HCT116 (cell line): Measurements from ENCODE around the gene WASL. TPM values are rescaled to one million over a fixed set of nuclear protein-coding genes. Genes with fewer than 3 reads are reported as not detected.

Experiments used
- ATAC-seq: fragments of 200-7000 bp; cut with Tn5 transposase; 2 replicates; pipeline ENCODE4 v1.9.1; 2020; ENCODE audit warnings: mild to moderate bottlenecking, moderate library complexity
- BruUV-seq: library from RNA; stranded (reverse); fragments of 400-500 nt; replicated peaks from 2 replicates; lab custom pipeline; 2021; lab: Mats Ljungman, UMichigan
- CTCF ChIA-PET: fragments of 300-600 bp; sonication (Branson Sonifier 250); formaldehyde crosslinking; loops from one replicate; lab custom pipeline; 2021; ENCODE audit warnings: antibody characterized with exemption; lab: Charles Lee
- POLR2A ChIA-PET: fragments of 300-600, 350-600 bp; sonication (Branson Sonifier 250); formaldehyde crosslinking; loops from one replicate; lab custom pipeline; 2021; ENCODE audit warnings: antibody characterized with exemption; lab: Charles Lee
- RAD21 ChIA-PET, 2 experiments: fragments of 300-600 bp; sonication (Branson Sonifier 250); formaldehyde crosslinking; loops; one replicate each; lab custom pipeline; 2023; ENCODE audit warnings: low total read pairs in 2 of 2; ENCODE audit not compliant: uncharacterized antibody in 2 of 2, unreplicated experiment in 2 of 2, low non-redundant PET in 1 of 2; lab: Charles Lee
- DNase-seq: peaks from one replicate; pipeline ENCODE4 v3.0.0-alpha.2; 2010; ENCODE audit warnings: low read depth, low spot score
- H2AFZ ChIP-seq: fragments of 200-600 bp; shearing (Covaris generic), sonication (generic); 2 replicates; pipeline ENCODE4 v1.6.1; 2017; ENCODE audit warnings: low read depth, mixed run types, mixed read lengths, antibody characterized with exemption, low read length; ENCODE audit not compliant: poor library complexity, severe bottlenecking
- H3K27ac ChIP-seq: 2 replicates; pipeline ENCODE4 v1.5.1; 2012; ENCODE audit warnings: low read depth, low read length
- H3K27me3 ChIP-seq: fragments of 200-600 bp; sonication (generic); 2 replicates; pipeline ENCODE4 v1.6.1; 2016; ENCODE audit warnings: mixed run types, low read length, mixed read lengths; ENCODE audit not compliant: insufficient read depth
- H3K36me3 ChIP-seq, 2 experiments: fragments of 200-500 bp in 1 of 2; fragments of 200-600 bp in 1 of 2; sonication (Bioruptor generic) in 1 of 2; sonication (generic) in 1 of 2; 2 replicates each; pipeline versions ENCODE4 v1.5.1 to v1.6.1; 2014 to 2016; ENCODE audit warnings: low read length in 2 of 2, inconsistent platforms in 1 of 2, mixed read lengths in 1 of 2, mixed run types in 1 of 2; ENCODE audit not compliant: insufficient read depth in 2 of 2, control insufficient read depth in 1 of 2
- H3K4me1 ChIP-seq, 2 experiments: fragments of 200-600 bp in 1 of 2; sonication (generic) in 1 of 2; 2 replicates each; pipeline versions ENCODE4 v1.5.1 to v1.6.1; 2012 to 2017; ENCODE audit warnings: low read length in 2 of 2, inconsistent platforms in 1 of 2, mild to moderate bottlenecking in 1 of 2, mixed read lengths in 1 of 2, mixed run types in 1 of 2, moderate library complexity in 1 of 2; ENCODE audit not compliant: insufficient read depth in 2 of 2, control insufficient read depth in 1 of 2
- H3K4me2 ChIP-seq: fragments of 200-600 bp; sonication (generic); 2 replicates; pipeline ENCODE4 v1.6.1; 2017; ENCODE audit warnings: mixed run types, low read length, mixed read lengths
- H3K4me3 ChIP-seq, 2 experiments: fragments of 200-600 bp in 1 of 2; sonication (generic) in 1 of 2; replicated peaks in 1 of 2; 2 replicates each; pipeline ENCODE4 v1.5.1; 2011 to 2016; ENCODE audit warnings: low read length in 2 of 2, control low read depth in 1 of 2, low read depth in 1 of 2, mild to moderate bottlenecking in 1 of 2, mixed read lengths in 1 of 2, mixed run types in 1 of 2
- H3K79me2 ChIP-seq: fragments of 200-600 bp; sonication (generic); 2 replicates; pipeline ENCODE4 v1.6.1; 2017; ENCODE audit warnings: mild to moderate bottlenecking, mixed run types, low read length, moderate library complexity, mixed read lengths; ENCODE audit not compliant: insufficient read depth
- H3K9ac ChIP-seq: fragments of 200-600 bp; sonication (generic); 2 replicates; pipeline ENCODE4 v1.6.1; 2016; ENCODE audit warnings: low read length, mixed read lengths
- H3K9me2 ChIP-seq: fragments of 200-600 bp; sonication (generic), shearing (Covaris generic); 2 replicates; pipeline ENCODE4 v1.6.1; 2017; ENCODE audit warnings: mixed run types, mild to moderate bottlenecking, moderate library complexity; ENCODE audit not compliant: insufficient read depth
- H3K9me3 ChIP-seq, 2 experiments: fragments of 200-500 bp in 1 of 2; fragments of 200-600 bp in 1 of 2; sonication (Bioruptor generic) in 1 of 2; sonication (generic) in 1 of 2; 2 replicates each; pipeline ENCODE4 v1.6.1; 2014 to 2017; ENCODE audit warnings: low read length in 2 of 2, mixed read lengths in 2 of 2, inconsistent platforms in 1 of 2, low read depth in 1 of 2, mild to moderate bottlenecking in 1 of 2, mixed run types in 1 of 2, moderate library complexity in 1 of 2; ENCODE audit not compliant: control insufficient read depth in 1 of 2, insufficient read depth in 1 of 2
- H4K20me1 ChIP-seq: fragments of 200-600 bp; sonication (generic), shearing (Covaris generic); 2 replicates; pipeline ENCODE4 v1.6.1; 2017; ENCODE audit warnings: mixed run types, mild to moderate bottlenecking, moderate library complexity; ENCODE audit not compliant: insufficient read depth
- CBX3 ChIP-seq: IDR thresholded peaks from 2 replicates; pipeline ENCODE4 v1.6.1; 2012; ENCODE audit warnings: low read depth
- EGR1 ChIP-seq: IDR thresholded peaks from 2 replicates; pipeline ENCODE4 v1.6.1; 2012; ENCODE audit warnings: low read depth
- ELF1 ChIP-seq: IDR thresholded peaks from 2 replicates; pipeline ENCODE4 v1.6.1; 2012; ENCODE audit warnings: low read depth, borderline replicate concordance
- EZH2phosphoT487 ChIP-seq: fragments of 200-600 bp; IDR thresholded peaks from 2 replicates; pipeline ENCODE4 v1.6.1; 2018; ENCODE audit warnings: antibody characterized with exemption, borderline replicate concordance
- FOSL1 ChIP-seq: IDR thresholded peaks from 2 replicates; pipeline ENCODE4 v1.6.1; 2012; ENCODE audit warnings: low read depth
- JUND ChIP-seq: IDR thresholded peaks from 2 replicates; pipeline ENCODE4 v1.6.1; 2012
- POLR2A ChIP-seq: IDR thresholded peaks from 2 replicates; pipeline ENCODE4 v1.7.0; 2011; ENCODE audit warnings: borderline replicate concordance; ENCODE audit not compliant: insufficient read depth, insufficient read length; ENCODE audit errors: extremely low read depth
- RAD21 ChIP-seq: IDR thresholded peaks from 2 replicates; pipeline ENCODE4 v1.6.1; 2012; ENCODE audit warnings: low read depth, mild to moderate bottlenecking
- TCF7L2 ChIP-seq: IDR thresholded peaks from 2 replicates; pipeline ENCODE4 v1.7.0; 2011; ENCODE audit warnings: borderline replicate concordance, inconsistent platforms; ENCODE audit not compliant: insufficient read depth, insufficient read length; ENCODE audit errors: extremely low read depth
- ZNF274 ChIP-seq: fragments of 200-500 bp; sonication (Bioruptor generic); IDR thresholded peaks from 2 replicates; pipeline ENCODE4 v1.6.1; 2014; ENCODE audit warnings: mild to moderate bottlenecking, low read depth, low read length, inconsistent platforms
- intact Hi-C: fragments of 100-400 bp; cut with micrococcal nuclease; formaldehyde crosslinking; loops from 2 replicates; pipeline ENCODE4 v1.10.0; 2022
- total RNA-seq: library from RNA; stranded (reverse); gene quantifications from one replicate; pipeline ENCODE4 v1.2.1, GENCODE V29; 2021; ENCODE audit not compliant: unreplicated experiment
- TF ChIP-seq, protein P1 (sequence below), 3 experiments: fragments of 200-600 bp in 1 of 3; sonication (generic) in 1 of 3; IDR thresholded peaks in 2 of 3; conservative IDR thresholded peaks in 1 of 3; 2 replicates each; pipeline ENCODE4 v1.5.1; 2012 to 2017; ENCODE audit warnings: low read depth in 2 of 3, low read length in 2 of 3, antibody characterized with exemption in 1 of 3, borderline replicate concordance in 1 of 3, control low read depth in 1 of 3, mild to moderate bottlenecking in 1 of 3, mixed read lengths in 1 of 3, mixed run types in 1 of 3, moderate library complexity in 1 of 3; ENCODE audit not compliant: insufficient read depth in 1 of 3
- TF ChIP-seq, protein P2 (sequence below): IDR thresholded peaks from 2 replicates; pipeline ENCODE4 v1.6.1; 2011; ENCODE audit warnings: mild to moderate bottlenecking, low read length, moderate library complexity; ENCODE audit not compliant: insufficient replicate concordance; ENCODE audit errors: extremely low read depth
- TF ChIP-seq, protein P3 (sequence below): IDR thresholded peaks from 2 replicates; pipeline ENCODE4 v1.6.1; 2012
- TF ChIP-seq, protein P4 (sequence below): IDR thresholded peaks from 2 replicates; pipeline ENCODE4 v1.6.1; 2012; ENCODE audit warnings: low read depth

The WASL gene
- total RNA-seq, 1 experiment from 2014 or later = 26.2 TPM

DNA sequence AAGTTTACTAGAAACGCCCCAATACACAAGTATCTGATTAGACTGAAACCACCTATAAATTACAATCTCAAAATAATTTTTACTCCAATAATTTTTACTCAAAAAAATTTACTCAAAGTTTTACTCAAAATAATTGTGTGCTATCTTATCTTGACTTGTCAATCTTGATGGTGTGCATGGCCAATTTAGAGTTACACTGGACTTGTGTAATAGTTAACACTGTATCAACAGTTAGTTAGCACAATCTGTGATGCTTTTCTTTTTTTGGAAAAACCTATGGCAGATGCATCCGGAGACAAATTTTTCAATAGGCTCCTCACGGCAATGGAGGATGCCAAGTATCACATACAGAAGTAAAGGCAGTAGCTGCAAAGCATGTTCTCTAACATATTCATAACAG is 68.2 kb downstream of the WASL start:
- Histone ChIP-seq H3K9ac (no peak overlapping the region), H3K9me3 (no peaks in the 10 kb centered on the region), H4K20me1 (no peaks in the 10 kb centered on the region), H3K27me3 (no peaks in the 10 kb centered on the region), H3K4me2 (no peak overlapping the region), H2AFZ (no peak overlapping the region), H3K79me2 (no peaks in the 10 kb centered on the region), H3K4me1 (no peaks in the 10 kb centered on the region), H3K36me3 (peaks cover 4 to 7% of the 10 kb centered on the region in 2 experiments; a peak in 3 of 4 replicates), H3K9me2 (no peaks in the 10 kb centered on the region), H3K4me3 (no peak overlapping the region), H3K27ac (no peak overlapping the region)
- RAD21 ChIA-PET = no interaction called here
- POLR2A ChIA-PET = no interaction called here
- ATAC-seq (no peak), DNase-seq (no peak)
- CTCF ChIA-PET = no interaction called here
- TF ChIP-seq EZH2phosphoT487 (no peak), ZNF274 (no peak), TCF7L2 (no peak), JUND (no peak), POLR2A (no peak), FOSL1 (no peak), ELF1 (no peak), RAD21 (no peak), EGR1 (no peak), CBX3 (no peak)
- TF ChIP-seq, protein P1, sequence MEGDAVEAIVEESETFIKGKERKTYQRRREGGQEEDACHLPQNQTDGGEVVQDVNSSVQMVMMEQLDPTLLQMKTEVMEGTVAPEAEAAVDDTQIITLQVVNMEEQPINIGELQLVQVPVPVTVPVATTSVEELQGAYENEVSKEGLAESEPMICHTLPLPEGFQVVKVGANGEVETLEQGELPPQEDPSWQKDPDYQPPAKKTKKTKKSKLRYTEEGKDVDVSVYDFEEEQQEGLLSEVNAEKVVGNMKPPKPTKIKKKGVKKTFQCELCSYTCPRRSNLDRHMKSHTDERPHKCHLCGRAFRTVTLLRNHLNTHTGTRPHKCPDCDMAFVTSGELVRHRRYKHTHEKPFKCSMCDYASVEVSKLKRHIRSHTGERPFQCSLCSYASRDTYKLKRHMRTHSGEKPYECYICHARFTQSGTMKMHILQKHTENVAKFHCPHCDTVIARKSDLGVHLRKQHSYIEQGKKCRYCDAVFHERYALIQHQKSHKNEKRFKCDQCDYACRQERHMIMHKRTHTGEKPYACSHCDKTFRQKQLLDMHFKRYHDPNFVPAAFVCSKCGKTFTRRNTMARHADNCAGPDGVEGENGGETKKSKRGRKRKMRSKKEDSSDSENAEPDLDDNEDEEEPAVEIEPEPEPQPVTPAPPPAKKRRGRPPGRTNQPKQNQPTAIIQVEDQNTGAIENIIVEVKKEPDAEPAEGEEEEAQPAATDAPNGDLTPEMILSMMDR (IDR thresholded peaks at IDR 0.05 in 2 of 3, conservative IDR thresholded peaks at IDR 0.05 in 1 of 3; ENCODE audit: borderline replicate concordance in 1 of 3, insufficient read depth in 1 of 3, low read depth in 2 of 3, low read length in 2 of 3) = no peak
- TF ChIP-seq, protein P2, sequence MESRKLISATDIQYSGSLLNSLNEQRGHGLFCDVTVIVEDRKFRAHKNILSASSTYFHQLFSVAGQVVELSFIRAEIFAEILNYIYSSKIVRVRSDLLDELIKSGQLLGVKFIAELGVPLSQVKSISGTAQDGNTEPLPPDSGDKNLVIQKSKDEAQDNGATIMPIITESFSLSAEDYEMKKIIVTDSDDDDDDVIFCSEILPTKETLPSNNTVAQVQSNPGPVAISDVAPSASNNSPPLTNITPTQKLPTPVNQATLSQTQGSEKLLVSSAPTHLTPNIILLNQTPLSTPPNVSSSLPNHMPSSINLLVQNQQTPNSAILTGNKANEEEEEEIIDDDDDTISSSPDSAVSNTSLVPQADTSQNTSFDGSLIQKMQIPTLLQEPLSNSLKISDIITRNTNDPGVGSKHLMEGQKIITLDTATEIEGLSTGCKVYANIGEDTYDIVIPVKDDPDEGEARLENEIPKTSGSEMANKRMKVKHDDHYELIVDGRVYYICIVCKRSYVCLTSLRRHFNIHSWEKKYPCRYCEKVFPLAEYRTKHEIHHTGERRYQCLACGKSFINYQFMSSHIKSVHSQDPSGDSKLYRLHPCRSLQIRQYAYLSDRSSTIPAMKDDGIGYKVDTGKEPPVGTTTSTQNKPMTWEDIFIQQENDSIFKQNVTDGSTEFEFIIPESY = no peak
- TF ChIP-seq, protein P3, sequence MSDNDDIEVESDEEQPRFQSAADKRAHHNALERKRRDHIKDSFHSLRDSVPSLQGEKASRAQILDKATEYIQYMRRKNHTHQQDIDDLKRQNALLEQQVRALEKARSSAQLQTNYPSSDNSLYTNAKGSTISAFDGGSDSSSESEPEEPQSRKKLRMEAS = no peak
- TF ChIP-seq, protein P4, sequence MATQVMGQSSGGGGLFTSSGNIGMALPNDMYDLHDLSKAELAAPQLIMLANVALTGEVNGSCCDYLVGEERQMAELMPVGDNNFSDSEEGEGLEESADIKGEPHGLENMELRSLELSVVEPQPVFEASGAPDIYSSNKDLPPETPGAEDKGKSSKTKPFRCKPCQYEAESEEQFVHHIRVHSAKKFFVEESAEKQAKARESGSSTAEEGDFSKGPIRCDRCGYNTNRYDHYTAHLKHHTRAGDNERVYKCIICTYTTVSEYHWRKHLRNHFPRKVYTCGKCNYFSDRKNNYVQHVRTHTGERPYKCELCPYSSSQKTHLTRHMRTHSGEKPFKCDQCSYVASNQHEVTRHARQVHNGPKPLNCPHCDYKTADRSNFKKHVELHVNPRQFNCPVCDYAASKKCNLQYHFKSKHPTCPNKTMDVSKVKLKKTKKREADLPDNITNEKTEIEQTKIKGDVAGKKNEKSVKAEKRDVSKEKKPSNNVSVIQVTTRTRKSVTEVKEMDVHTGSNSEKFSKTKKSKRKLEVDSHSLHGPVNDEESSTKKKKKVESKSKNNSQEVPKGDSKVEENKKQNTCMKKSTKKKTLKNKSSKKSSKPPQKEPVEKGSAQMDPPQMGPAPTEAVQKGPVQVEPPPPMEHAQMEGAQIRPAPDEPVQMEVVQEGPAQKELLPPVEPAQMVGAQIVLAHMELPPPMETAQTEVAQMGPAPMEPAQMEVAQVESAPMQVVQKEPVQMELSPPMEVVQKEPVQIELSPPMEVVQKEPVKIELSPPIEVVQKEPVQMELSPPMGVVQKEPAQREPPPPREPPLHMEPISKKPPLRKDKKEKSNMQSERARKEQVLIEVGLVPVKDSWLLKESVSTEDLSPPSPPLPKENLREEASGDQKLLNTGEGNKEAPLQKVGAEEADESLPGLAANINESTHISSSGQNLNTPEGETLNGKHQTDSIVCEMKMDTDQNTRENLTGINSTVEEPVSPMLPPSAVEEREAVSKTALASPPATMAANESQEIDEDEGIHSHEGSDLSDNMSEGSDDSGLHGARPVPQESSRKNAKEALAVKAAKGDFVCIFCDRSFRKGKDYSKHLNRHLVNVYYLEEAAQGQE = no peak
- no TSS peak for BruUV-seq
- intact Hi-C loops = loop anchor here (5.0 kb wide), 2 partner anchors 98 to 188 kb away; no protein-coding TSS in a partner anchor
